Thymus (tissue), 11 donors: Measurements from ENCODE around the gene SLC6A13. TPM values are rescaled to one million over a fixed set of nuclear protein-coding genes. Genes with fewer than 3 reads are reported as not detected.

Experiments used
- DNase-seq, 9 donors: peaks; one replicate each; pipeline ENCODE4 v3.0.0-alpha.2; 2013; ENCODE audit warnings: low spot score in 9 of 9, low read depth in 6 of 9, missing footprints in 1 of 9
- H3K27ac ChIP-seq, 2 donors: one replicate each; pipeline ENCODE4 v1.5.1; 2013; ENCODE audit warnings: control low read depth in 1 of 2, low read depth in 1 of 2, low read length in 1 of 2, mild to moderate bottlenecking in 1 of 2, moderate library complexity in 1 of 2
- H3K27me3 ChIP-seq, 2 donors: one replicate each; pipeline ENCODE4 v1.5.1; 2013; ENCODE audit warnings: low read length in 1 of 2; ENCODE audit not compliant: control insufficient read depth in 2 of 2, insufficient read depth in 1 of 2
- H3K36me3 ChIP-seq, 2 donors: one replicate each; pipeline ENCODE4 v1.5.1; 2013; ENCODE audit warnings: low read length in 1 of 2, mild to moderate bottlenecking in 1 of 2, moderate library complexity in 1 of 2; ENCODE audit not compliant: control insufficient read depth in 2 of 2, insufficient read depth in 2 of 2
- H3K4me1 ChIP-seq, 2 donors: one replicate each; pipeline ENCODE4 v1.5.1; 2013; ENCODE audit warnings: low read length in 2 of 2; ENCODE audit not compliant: control insufficient read depth in 2 of 2, insufficient read depth in 2 of 2
- H3K4me3 ChIP-seq, 2 donors: one replicate each; pipeline ENCODE4 v1.5.1; 2013; ENCODE audit warnings: low read length in 2 of 2, control low read depth in 1 of 2, mild to moderate bottlenecking in 1 of 2
- H3K9me3 ChIP-seq, 2 donors: one replicate each; pipeline ENCODE4 v1.5.1; 2013; ENCODE audit warnings: low read length in 1 of 2, mild to moderate bottlenecking in 1 of 2; ENCODE audit not compliant: control insufficient read depth in 2 of 2, insufficient read depth in 1 of 2
- WGBS: extraction: QIAGEN DNeasy Blood & Tissue Kit; methylation state at CpG from one replicate; pipeline ENCODE4 v1.1.7; 2013; 5-methylcytosine and 5-hydroxymethylcytosine counted together
- polyA plus RNA-seq: library from polyadenylated mRNA; stranded (reverse); fragments of 200-250 nt; gene quantifications from one replicate; pipeline ENCODE4 v1.2.3, GENCODE V29; 2013
- total RNA-seq: library from RNA; stranded (reverse); fragments of 120-200 nt; gene quantifications from one replicate; pipeline ENCODE4 v1.2.4, GENCODE V29; 2013
- donor health status: healthy.

SLC6A13 gene
- total and polyA plus RNA-seq, 2 donors: 0.28 to 2.9 TPM

DNA sequence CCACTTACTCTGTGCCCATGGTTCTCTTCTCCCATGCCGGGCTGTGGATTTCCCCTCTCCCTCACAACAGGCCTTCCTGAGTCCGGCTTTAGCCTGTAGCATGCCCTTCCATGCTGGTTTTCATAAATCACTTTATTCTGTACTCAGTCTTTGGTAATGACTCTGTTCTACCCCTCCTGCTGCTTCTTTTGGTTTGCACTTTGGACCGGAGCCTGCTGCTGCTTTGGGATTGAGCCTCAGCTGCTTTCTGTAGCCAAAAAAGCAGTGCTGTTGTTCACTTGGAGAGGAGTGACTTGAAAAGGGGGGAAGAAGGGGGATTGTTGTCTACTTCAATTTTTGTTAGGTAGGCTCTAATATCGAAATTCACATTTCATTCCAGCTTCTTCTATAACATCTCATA lies 8.5 kb upstream of the SLC6A13 start:
- Histone ChIP-seq H3K36me3 (no peaks in the 10 kb centered on the region), H3K4me3 (no peak overlapping the region), H3K9me3 (no peaks in the 10 kb centered on the region), H3K4me1 (no peaks in the 10 kb centered on the region), H3K27me3 (peaks cover 0 to 2% of the 10 kb centered on the region in 2 donors), H3K27ac (no peak overlapping the region)
- 94% methylated on average over 4 of the region's 4 CpGs for WGBS
- no peak for DNase-seq

GRCh38 chr12:269191-269590 lies 6.6 kb upstream of the SLC6A13 start:
- H3K4me3 ChIP-seq: no peak overlapping the region
- H3K36me3 ChIP-seq: no peaks in the 10 kb centered on the region
- no peaks in the 10 kb centered on the region for H3K9me3 ChIP-seq
- DNase-seq: no peak
- peaks cover 0 to 2% of the 10 kb centered on the region in 2 donors for H3K27me3 ChIP-seq
- WGBS: 54% methylated on average over 3 of the region's 3 CpGs
- no peak overlapping the region for H3K27ac ChIP-seq
- H3K4me1 ChIP-seq: peaks cover 0 to 2% of the 10 kb centered on the region in 2 donors

- Histone ChIP-seq H3K27ac (no peak overlapping the region), H3K9me3 (no peaks in the 10 kb centered on the region), H3K4me1 (peaks cover 2 to 6% of the 10 kb centered on the region in 2 donors), H3K27me3 (peaks cover 0 to 2% of the 10 kb centered on the region in 2 donors), H3K36me3 (no peaks in the 10 kb centered on the region), H3K4me3 (no peak overlapping the region)
- DNase-seq: no peak
- 83% methylated on average over 7 of the region's 7 CpGs for WGBS
These were observed 5.8 kb upstream of the SLC6A13 start for GRCh38 chr12:268483-268840.

DNA sequence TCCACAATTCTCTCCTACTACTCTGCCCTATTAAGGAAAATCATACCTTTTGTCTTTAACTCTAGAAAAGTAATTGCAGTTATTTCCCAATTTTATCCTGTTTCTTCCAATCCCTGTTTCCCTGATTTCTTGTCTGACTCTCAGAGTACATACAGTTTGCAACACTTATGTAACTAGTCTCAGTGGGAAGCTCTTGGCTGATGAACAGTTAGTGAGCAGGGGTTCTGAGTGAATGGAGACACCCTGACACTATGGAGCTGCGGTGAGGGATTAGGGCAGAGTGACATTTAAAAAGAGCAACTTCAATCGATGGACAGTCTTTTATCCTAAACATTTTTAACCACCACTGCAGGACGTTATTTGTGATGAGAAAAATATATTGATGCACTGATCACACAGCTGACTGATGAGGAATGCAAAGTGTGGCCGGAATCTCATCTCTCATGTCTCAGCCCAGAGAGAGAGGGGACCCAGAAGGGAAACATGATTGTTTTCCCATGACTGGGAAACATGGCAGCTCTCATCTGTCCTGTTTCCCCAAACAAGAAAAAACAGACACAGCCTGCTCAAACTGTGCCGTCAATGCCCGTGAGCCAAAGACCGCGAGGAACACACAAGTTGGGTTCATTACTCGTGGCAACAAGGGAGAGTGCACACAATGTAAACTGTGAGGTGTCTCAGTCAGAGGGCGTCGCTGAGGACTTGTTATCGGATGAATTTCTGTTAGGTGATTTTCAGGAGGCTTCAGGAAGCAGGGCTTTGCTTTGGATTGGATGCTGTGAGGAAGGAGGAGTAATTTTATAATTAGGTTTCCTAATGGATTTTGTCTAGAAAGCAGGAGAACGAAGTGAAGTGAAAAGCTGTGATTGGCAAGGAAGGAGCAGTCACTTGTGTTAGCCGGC lies 5.2 kb upstream of the SLC6A13 start:
- WGBS: 82% methylated on average over 14 of the region's 14 CpGs
- Histone ChIP-seq H3K4me1 (peaks cover 2 to 6% of the 10 kb centered on the region in 2 donors), H3K36me3 (no peaks in the 10 kb centered on the region), H3K9me3 (no peaks in the 10 kb centered on the region), H3K27ac (no peak overlapping the region), H3K27me3 (peaks cover 0 to 2% of the 10 kb centered on the region in 2 donors), H3K4me3 (no peak overlapping the region)
- DNase-seq: no peak

DNA sequence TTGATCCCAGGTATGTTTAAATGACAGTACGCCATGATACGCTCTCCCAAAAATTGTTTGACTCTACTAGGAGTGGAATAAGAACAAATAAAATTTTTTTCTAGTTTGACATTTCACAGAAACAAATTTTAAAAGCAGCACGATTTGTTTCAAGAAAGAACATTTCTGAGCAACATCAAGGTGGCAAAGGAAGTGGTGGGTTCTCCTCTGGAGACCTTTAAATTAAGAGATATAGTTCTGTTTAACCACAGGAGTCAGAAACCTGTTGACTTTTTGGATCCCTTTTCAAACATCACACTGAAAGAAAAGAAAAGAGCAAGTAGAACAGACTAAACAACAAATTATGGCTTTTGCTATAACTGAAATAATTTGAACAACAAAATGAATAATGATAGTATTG lies 2.5 kb upstream of the SLC6A13 start:
- Histone ChIP-seq H3K4me3 (no peak overlapping the region), H3K4me1 (peaks cover 2 to 6% of the 10 kb centered on the region in 2 donors), H3K27me3 (peaks cover 0 to 2% of the 10 kb centered on the region in 2 donors), H3K36me3 (no peaks in the 10 kb centered on the region), H3K27ac (peak overlapping the region in 1 of 2 donors; percentile 55), H3K9me3 (no peaks in the 10 kb centered on the region)
- peak in 6 of 9 donors; percentile 7 to 48 (median 16) for DNase-seq
- WGBS: 30% methylated on average over 3 of the region's 3 CpGs

GRCh38 chr12:264269-264668 lies 1.6 kb upstream of the SLC6A13 start:
- Histone ChIP-seq H3K4me1 (peaks cover 2 to 6% of the 10 kb centered on the region in 2 donors), H3K4me3 (no peak overlapping the region), H3K27me3 (peaks cover 0 to 3% of the 10 kb centered on the region in 2 donors), H3K9me3 (no peaks in the 10 kb centered on the region), H3K36me3 (no peaks in the 10 kb centered on the region), H3K27ac (peak overlapping the region in 1 of 2 donors; percentile 66)
- 89% methylated on average over 3 of the region's 3 CpGs for WGBS
- DNase-seq: no peak

- H3K4me1 ChIP-seq: peaks cover 2 to 6% of the 10 kb centered on the region in 2 donors
- H3K4me3 ChIP-seq: no peak overlapping the region
- H3K36me3 ChIP-seq: no peaks in the 10 kb centered on the region
- H3K27ac ChIP-seq: peak overlapping the region in 1 of 2 donors; percentile 43
- peaks cover 0 to 2% of the 10 kb centered on the region in 2 donors for H3K27me3 ChIP-seq
- H3K9me3 ChIP-seq: no peaks in the 10 kb centered on the region
- DNase-seq: no peak
- 95% methylated on average over 9 of the region's 9 CpGs for WGBS
These were observed 938 bp upstream of the SLC6A13 start for GRCh38 chr12:263574-263973.

DNA sequence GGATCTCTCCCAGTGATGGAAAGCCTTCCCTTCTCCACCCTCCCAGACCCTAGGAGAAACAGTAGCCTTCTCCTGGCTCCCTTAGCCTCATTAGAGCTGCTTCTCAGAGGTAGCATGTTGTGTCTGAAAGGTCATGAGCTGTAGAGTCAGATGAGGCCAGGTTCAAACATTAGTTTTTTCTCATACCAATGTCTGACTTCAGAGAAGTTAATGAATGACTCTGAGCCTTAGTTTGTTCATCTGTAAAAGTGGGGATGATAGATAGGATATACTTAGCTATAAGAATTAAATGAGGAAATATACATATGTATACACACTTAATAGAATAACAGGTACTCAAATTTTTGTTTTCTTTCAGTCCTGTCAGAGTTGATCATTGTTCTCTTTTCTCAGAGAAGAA lies 523 bp downstream of the SLC6A13 start:
- Histone ChIP-seq H3K36me3 (no peaks in the 10 kb centered on the region), H3K27ac (no peak overlapping the region), H3K4me1 (peaks cover 2 to 6% of the 10 kb centered on the region in 2 donors), H3K4me3 (no peak overlapping the region), H3K27me3 (peaks cover 0 to 2% of the 10 kb centered on the region in 2 donors), H3K9me3 (no peaks in the 10 kb centered on the region)
- no peak for DNase-seq

DNA sequence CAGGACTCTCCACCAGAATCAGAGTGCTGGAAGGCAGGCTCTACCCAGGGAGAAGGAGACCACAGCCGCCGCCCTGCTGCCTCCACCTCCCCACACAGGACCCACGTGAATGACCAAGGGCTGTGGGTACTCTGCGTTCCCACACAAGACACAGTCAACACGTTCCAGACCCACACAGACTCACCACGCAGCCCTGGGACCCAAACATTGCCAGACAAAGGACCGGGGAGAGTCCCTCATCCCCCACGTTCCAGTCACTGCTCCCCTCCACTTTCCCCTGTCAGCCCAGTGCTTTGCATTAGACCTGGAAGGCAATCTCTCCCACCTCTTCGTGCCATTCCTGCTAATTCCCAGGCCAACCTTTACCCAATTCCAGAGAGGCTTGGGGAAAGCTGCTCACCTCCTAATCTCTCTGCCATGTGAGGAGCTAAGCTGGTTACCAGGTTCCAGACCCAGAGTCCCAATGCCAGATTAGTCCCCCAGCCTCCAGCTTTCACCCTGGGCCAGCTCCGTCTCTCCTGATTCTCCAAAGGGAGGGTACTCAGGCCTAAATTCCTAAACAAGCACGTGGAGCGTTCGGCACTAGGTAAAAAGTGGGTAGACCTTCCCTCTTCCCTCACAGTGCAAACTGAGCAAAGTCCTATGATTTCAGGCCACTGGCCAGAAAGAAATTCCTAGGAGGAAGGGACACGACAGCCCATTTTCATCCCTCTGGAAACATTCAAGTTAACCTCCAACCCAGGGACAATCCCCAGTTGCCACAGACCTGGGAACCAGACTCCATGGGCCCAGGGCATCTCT lies 4.9 kb downstream of the SLC6A13 start:
- no peaks in the 10 kb centered on the region for H3K36me3 ChIP-seq
- H3K27ac ChIP-seq: no peak overlapping the region
- no peaks in the 10 kb centered on the region for H3K9me3 ChIP-seq
- WGBS: 87% methylated on average over 14 of the region's 14 CpGs
- peaks cover 0 to 2% of the 10 kb centered on the region in 2 donors for H3K27me3 ChIP-seq
- no peaks in the 10 kb centered on the region for H3K4me1 ChIP-seq
- DNase-seq: no peak
- H3K4me3 ChIP-seq: no peak overlapping the region
